Heart right ventricle (tissue), 16 donors: ENCODE measurements around the gene PDHX. TPM values are rescaled to one million over a fixed set of nuclear protein-coding genes. Genes with fewer than 3 reads are reported as not detected.

ENCODE experiments used
- ATAC-seq, 8 donors: fragments of 200-7000 bp; cut with Tn5 transposase; one replicate each; pipeline ENCODE4 v1.9.1; 2020; ENCODE audit warnings: mild to moderate bottlenecking in 8 of 8, moderate library complexity in 8 of 8, moderate number of reproducible peaks in 1 of 8
- DNase-seq, 2 donors: peaks; one replicate each; pipeline ENCODE4 v3.0.0-alpha.2; 2020
- H3K27ac ChIP-seq, 10 donors: fragments of 200-600 bp; sonication (generic) in 2 of 10; one replicate each; pipeline versions ENCODE4 v1.5.0 to v1.8.0; 2020 to 2022; ENCODE audit warnings: mild to moderate bottlenecking in 3 of 10
- H3K27me3 ChIP-seq, 7 donors: fragments of 200-600 bp; one replicate each; pipeline ENCODE4 v1.8.0; 2021 to 2022; ENCODE audit warnings: mild to moderate bottlenecking in 2 of 7
- H3K36me3 ChIP-seq, 9 donors: fragments of 200-600 bp; sonication (generic) in 1 of 9; one replicate each; pipeline versions ENCODE4 v1.5.0 to v1.8.0; 2020 to 2022; ENCODE audit warnings: mild to moderate bottlenecking in 2 of 9
- H3K4me1 ChIP-seq, 9 donors: fragments of 200-600 bp; sonication (generic) in 1 of 9; one replicate each; pipeline versions ENCODE4 v1.5.0 to v1.8.0; 2020 to 2022; ENCODE audit warnings: mild to moderate bottlenecking in 4 of 9
- H3K4me3 ChIP-seq, 10 donors: fragments of 200-600 bp; sonication (generic) in 2 of 10; one replicate each; pipeline versions ENCODE4 v1.5.0 to v1.8.0; 2020 to 2022; ENCODE audit warnings: mild to moderate bottlenecking in 7 of 10, moderate library complexity in 2 of 10
- H3K9me3 ChIP-seq, 11 donors: fragments of 200-600 bp in 10 of 11; sonication (generic) in 2 of 11; one replicate each; pipeline versions ENCODE4 v1.5.0 to v1.8.0; 2013 to 2022; ENCODE audit warnings: mild to moderate bottlenecking in 2 of 11, control low read depth in 1 of 11, moderate library complexity in 1 of 11
- CTCF ChIP-seq, 9 donors: fragments of 200-600 bp; sonication (generic) in 2 of 9; IDR thresholded peaks; one replicate each; pipeline versions ENCODE4 v1.5.0 to v1.8.0; 2021 to 2022; ENCODE audit warnings: antibody characterized with exemption in 9 of 9, mild to moderate bottlenecking in 5 of 9, moderate library complexity in 1 of 9
- WGBS, 2 donors: extraction: QIAGEN DNeasy Blood & Tissue Kit; methylation state at CpG; one replicate each; pipeline ENCODE4 v1.1.7; 2013; ENCODE audit warnings: inconsistent platforms in 1 of 2; 5-methylcytosine and 5-hydroxymethylcytosine counted together
- intact Hi-C, 10 donors: fragments of 100-400 bp; cut with DNase I; formaldehyde crosslinking; loops; one replicate each; pipeline versions ENCODE4 v1.11.1 to v1.14.2; 2022
- polyA plus RNA-seq, 2 donors: library from polyadenylated mRNA; stranded (reverse); fragments of 200-250 nt; gene quantifications; one replicate each; pipeline ENCODE4 v1.2.3, GENCODE V29; 2013
- total RNA-seq, 10 donors: library from RNA; stranded (reverse); fragmentation: NEBNext Ultra II Directional in 3 of 10; extraction: Animal tissue kit (Norgen Biotek cat#: 25700) in 3 of 10; gene quantifications; one replicate each; pipeline versions ENCODE4 v1.2.1 to v1.2.4, GENCODE V29; 2021 to 2023
- donor health status: Arrhythmogenic right ventricular cardiomyopathy.
- donor health status: ischemic (EF 13 %, LVEDD 7.1; RV severe dilation, severe dysfunction).
- donor health status: healthy with polysubstance abuse.
- donor health status: DM: no; HTN: yes; CAD: no.
- donor health status: DM: no; HTN: no; CAD: no.
- donor health status: ischemic (EF 25% LVEDD 6.9; RV normal size, moderate dysfunction).
- donor health status: ischemic (EF 25% LVEDD 5.7; RV mildly dilated, moderate dysfunction).
- donor health status: healthy.
- donor health status: DM: yes; HTN: yes; CAD: no.
- donor health status: Ischemic cardiomyopathy.
- donor health status: ischemic (EF 35%, LVEDD 5.7; RV mildly dilated, moderate dysfunction).
- donor health status: nonischemic (EF 11% LVEDD 7.7; RV severe dilation, severe dysfunction).
- donor health status: DM: yes; HTN: yes; CAD: no.
- donor health status: PGD.
- donor health status: ischemic (EF 29% LVEDD 5.4; RV normal size, mild dysfunction).
- donor health status: nonischemic (EF 23%, LVEDD 6.1; RV moderate dilation, normal function).

PDHX gene
- total and polyA plus RNA-seq, 12 donors, result 52.7 to 203 (median 171) TPM

- 89 to 90% methylated on average over 8 of the region's 8 CpGs for WGBS, 2 donors
- Histone ChIP-seq H3K4me1 (peaks cover 0 to 15% (median 0%) of the 10 kb centered on the region in 9 donors), H3K36me3 (no peaks in the 10 kb centered on the region), H3K27ac (no peak overlapping the region), H3K27me3 (no peaks in the 10 kb centered on the region), H3K4me3 (no peak overlapping the region), H3K9me3 (no peaks in the 10 kb centered on the region)
- intact Hi-C loops, result no loop called here
- TF ChIP-seq CTCF (IDR thresholded peaks at IDR 0.05), result no peak
- DNase-seq, result no peak
- ATAC-seq, result no peak
Measured at GRCh38 chr11:35012467-35013191, 96.2 kb downstream of the PDHX start.

DNA sequence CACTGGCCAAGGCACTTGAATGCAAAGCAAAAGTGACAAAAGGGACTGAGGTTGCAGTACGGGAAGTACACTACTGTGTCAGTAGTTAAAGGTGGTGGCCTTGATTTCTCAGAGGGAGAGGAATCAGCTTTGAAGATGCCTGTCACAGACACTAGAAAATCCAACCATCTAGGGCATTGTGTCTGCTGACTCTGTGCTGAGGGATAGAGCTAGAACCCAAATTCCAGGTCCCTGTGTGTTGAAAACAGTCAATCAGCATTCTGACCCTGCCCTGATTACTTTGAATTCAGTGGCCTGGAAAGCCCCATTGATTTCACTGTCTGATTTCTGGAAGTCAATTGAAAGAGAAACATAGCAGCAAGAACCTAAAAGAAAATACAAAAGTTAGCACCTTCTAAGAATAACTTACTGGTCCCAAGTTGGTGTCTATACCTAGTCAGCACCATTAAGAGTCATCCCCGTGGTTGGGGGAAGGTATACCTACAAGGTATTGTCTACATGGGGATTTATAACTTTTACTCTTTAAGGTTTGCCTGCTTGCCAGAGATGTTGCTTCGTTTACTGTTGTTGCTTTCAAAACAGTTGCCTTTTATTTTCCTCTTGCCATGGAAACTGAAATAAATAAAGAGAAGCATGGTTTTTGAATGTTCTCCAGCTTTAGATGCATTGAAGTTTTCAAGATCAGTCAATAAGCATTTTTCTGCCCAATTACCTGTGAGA lies 97.3 kb downstream of the PDHX start:
- Histone ChIP-seq H3K27ac (peak overlapping the region in 1 of 10 donors; percentile 27), H3K9me3 (no peaks in the 10 kb centered on the region), H3K4me1 (peaks cover 0 to 9% (median 0%) of the 10 kb centered on the region in 9 donors), H3K36me3 (no peaks in the 10 kb centered on the region), H3K4me3 (no peak overlapping the region), H3K27me3 (no peaks in the 10 kb centered on the region)
- intact Hi-C loops, result no loop called here
- no peak for ATAC-seq
- no peak for TF ChIP-seq CTCF (IDR thresholded peaks at IDR 0.05)
- DNase-seq, result no peak
- WGBS, 2 donors, result 73 to 76% methylated on average over 3 of the region's 3 CpGs

DNA sequence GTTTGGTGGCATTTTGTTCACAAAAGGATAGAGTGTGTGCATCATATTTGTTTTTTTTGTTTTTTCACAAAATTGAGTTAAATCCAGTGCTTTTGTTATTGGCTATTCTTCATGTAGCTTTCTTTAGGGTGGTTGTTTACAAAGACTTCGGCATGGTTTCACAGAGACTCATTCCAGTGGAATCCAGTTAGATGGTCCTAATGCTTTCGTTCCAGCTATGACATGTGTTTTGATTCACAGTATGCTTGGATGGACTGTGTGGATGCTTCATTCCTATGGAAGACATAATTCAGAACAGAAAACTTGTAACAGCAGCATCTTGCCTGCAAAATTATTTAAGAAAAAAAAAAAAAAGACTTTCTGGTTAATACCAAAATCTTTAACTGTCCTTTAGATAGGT lies 97.9 kb downstream of the PDHX start:
- 74 to 80% methylated on average over 2 of the region's 2 CpGs for WGBS, 2 donors

More for the DNA sequence above, 97.9 kb downstream of the PDHX start:
- TF ChIP-seq CTCF (IDR thresholded peaks at IDR 0.05), result no peak
- Histone ChIP-seq H3K36me3 (no peaks in the 10 kb centered on the region), H3K9me3 (no peaks in the 10 kb centered on the region), H3K4me3 (no peak overlapping the region), H3K27ac (no peak overlapping the region), H3K4me1 (peaks cover 0 to 9% (median 0%) of the 10 kb centered on the region in 9 donors), H3K27me3 (no peaks in the 10 kb centered on the region)
- DNase-seq (no peak), ATAC-seq (no peak)
- intact Hi-C loops, result no loop called here
